Prostate gland (tissue), 1 donor: Measurements from ENCODE around the gene PTK6.

Experiments
- POLR2A ChIP-seq: fragments of 450-650 bp; IDR thresholded peaks from one replicate; pipeline ENCODE4 v1.6.1; 2016; ENCODE audit warnings: antibody characterized with exemption, mild to moderate bottlenecking
- POLR2AphosphoS5 ChIP-seq: sonication (generic); formaldehyde crosslinking; IDR thresholded peaks from one replicate; pipeline ENCODE4 v1.6.1; 2017; ENCODE audit warnings: antibody characterized with exemption

DNA sequence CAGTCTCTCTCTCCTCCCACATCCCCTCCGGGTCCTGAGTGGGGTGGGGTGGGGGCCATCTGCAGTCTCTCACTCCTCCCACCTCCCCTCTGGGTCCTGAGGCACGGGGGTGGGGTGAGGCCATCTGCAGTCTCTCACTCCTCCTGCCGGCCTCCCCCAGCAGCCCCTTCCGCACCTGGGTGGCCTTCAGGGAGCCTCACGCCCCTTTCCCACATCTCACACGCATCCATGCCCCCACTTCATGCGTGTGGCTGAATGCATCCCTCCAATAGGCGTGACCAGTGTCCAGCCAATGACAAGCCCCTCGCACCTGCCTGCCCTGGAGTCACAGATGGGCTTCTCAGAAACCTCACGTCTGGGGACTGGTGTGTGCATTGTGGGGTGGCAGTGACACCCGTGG, 11.4 kb upstream of the PTK6 start:
- TF ChIP-seq POLR2AphosphoS5, result no peak
- TF ChIP-seq POLR2A, result no peak
